OCI-LY7 (cell line): ENCODE results near the gene MFN1.

Experiments
- CTCF ChIP-seq: fragments of 200-600 bp; sonication (generic); conservative IDR thresholded peaks from 2 replicates; pipeline ENCODE4 v1.5.1; 2014; ENCODE audit warnings: mild to moderate bottlenecking, antibody characterized with exemption, low read length, moderate library complexity, mixed read lengths
- EZH2phosphoT487 ChIP-seq: fragments of 200-600 bp; sonication (generic); IDR thresholded peaks from 2 replicates; pipeline ENCODE4 v1.6.1; 2018; ENCODE audit warnings: low read depth, borderline replicate concordance, mild to moderate bottlenecking, mixed run types, antibody characterized with exemption, low read length, moderate library complexity, mixed read lengths

DNA sequence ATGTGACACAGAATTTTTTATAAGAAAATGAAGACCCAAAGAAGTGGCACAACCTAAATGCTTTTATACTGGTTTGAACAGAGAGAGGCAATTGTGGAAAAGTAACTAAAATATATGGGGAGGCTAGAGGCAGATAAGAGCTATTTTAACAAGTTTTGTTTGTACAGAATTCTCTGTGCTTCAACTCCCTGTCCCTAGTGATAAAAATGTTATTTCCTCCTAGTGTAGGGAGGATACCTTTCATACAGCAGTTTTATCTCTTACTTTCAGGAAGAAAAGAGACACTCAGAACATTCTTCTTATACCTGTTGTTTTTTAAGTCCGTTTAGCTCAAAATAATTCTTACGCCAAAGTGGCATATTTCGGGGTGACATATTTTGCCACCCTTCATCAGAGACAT, 45.9 kb upstream of the MFN1 start:
- TF ChIP-seq CTCF: no peak
- TF ChIP-seq EZH2phosphoT487: no peak
